Measurements from ENCODE around the gene NNAT.

NNAT gene

DNA sequence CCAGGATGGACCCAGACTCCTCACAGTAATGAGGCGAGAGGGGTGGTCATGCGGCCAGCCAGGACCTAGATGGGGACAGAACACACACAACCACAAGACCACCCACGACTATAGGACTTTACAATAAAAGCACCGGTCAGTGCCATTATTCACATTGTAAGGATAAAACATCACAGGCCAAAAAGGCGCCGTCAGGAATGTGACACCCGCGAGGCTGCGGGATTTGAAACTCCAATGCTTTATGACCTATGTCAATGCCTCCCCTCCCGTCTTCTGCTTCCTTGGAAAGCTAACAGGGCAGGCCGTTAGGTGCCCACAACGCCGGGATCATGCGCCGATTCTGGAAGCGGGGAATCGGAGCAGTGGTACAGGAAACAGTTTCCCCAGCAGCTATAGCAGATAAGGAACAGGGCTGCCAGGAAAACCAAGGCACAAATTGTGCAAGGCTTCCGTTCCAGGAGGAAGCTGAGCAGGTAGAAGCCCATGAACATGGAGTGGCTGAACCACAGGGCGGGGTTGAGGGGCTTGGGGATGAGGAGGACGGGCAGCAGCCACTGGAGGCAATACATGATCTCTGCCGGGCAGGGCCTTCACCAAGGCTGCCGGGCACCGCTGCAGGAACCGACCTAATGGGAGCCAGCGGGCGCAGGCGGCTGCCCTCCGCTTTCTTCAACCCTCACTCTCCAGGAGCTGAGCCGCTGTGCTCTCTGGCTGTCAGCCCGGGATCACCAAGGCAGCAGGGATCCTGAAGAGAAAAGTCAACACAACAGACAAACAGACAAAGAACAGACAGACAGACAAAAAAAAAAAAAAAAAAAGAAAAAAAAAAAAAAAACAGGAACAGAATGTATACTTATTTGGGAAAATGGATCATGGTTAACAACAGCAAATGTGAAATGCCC is 2.2 kb upstream of the NNAT start:
- no peak overlapping the region for H3K4me3 ChIP-seq (ENCODE audit: low read depth, low read length)

DNA sequence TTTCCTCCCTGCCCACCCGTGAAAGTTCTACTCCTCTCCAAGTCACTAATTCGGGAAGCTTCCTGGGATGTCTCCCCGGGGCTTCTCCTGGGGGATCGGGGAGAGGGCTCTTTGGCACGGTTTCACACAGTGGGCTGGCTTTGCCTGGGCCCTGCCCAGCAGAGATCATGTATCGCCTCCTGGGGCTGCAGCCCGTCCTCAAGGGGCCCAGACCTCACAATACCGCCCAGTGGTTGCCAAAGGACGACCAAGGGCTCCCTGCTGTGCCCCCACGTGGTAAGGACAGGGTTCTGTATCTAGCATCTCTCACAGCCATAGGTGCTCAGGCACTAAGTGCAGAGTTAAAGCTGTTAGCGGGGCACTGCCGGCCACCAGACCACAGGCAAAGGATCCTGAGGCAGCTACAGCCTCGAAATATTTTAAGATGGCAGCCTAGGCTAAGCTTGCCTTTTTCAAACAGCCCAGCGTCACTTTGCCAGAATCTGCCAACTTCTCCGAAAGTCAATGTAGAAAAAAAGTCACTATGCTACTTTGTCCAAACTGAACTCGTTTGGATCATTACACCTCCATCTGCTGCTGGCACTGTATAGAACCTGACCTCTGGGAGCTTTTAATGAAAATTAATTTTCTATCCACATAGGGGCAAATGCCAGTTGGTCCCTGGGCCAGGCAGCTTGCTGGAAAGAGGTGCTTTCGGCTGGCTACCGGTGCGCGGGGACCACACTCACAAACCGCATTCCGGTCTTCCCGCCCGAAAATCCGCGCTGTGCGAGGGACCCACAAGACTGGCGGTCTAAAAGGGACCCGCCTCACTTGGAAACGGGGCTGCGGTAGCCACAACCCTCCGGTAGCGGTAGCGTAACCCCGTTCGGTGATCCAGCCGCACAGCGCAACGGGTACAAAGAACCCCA is 1.3 kb upstream of the NNAT start:
- in situ Hi-C loops (cut with HindIII; ENCODE audit: low sequenced_read_pairs): loop anchor here (5.0 to 10.0 kb wide), 2 partner anchors 52 to 235 kb away; partner anchors contain the start of gene MANBAL
- no peak for DNase-seq (ENCODE audit: low read depth)
- TF ChIP-seq, protein P1, sequence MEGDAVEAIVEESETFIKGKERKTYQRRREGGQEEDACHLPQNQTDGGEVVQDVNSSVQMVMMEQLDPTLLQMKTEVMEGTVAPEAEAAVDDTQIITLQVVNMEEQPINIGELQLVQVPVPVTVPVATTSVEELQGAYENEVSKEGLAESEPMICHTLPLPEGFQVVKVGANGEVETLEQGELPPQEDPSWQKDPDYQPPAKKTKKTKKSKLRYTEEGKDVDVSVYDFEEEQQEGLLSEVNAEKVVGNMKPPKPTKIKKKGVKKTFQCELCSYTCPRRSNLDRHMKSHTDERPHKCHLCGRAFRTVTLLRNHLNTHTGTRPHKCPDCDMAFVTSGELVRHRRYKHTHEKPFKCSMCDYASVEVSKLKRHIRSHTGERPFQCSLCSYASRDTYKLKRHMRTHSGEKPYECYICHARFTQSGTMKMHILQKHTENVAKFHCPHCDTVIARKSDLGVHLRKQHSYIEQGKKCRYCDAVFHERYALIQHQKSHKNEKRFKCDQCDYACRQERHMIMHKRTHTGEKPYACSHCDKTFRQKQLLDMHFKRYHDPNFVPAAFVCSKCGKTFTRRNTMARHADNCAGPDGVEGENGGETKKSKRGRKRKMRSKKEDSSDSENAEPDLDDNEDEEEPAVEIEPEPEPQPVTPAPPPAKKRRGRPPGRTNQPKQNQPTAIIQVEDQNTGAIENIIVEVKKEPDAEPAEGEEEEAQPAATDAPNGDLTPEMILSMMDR (IDR thresholded peaks at IDR 0.05; ENCODE audit: low read depth, low read length, missing control alignments): no peak
- peak overlapping the region; percentile 49 for H3K4me3 ChIP-seq (ENCODE audit: low read depth, low read length)

More for the DNA sequence above, 2.2 kb upstream of the NNAT start:
- in situ Hi-C loops (cut with HindIII; ENCODE audit: low sequenced_read_pairs): loop anchor here (5.0 to 10.0 kb wide), 2 partner anchors 52 to 234 kb away; partner anchors contain the start of gene MANBAL
- TF ChIP-seq, protein P1 (IDR thresholded peaks at IDR 0.05; ENCODE audit: low read depth, low read length, missing control alignments): no peak
- no peak for DNase-seq (ENCODE audit: low read depth)

DNA sequence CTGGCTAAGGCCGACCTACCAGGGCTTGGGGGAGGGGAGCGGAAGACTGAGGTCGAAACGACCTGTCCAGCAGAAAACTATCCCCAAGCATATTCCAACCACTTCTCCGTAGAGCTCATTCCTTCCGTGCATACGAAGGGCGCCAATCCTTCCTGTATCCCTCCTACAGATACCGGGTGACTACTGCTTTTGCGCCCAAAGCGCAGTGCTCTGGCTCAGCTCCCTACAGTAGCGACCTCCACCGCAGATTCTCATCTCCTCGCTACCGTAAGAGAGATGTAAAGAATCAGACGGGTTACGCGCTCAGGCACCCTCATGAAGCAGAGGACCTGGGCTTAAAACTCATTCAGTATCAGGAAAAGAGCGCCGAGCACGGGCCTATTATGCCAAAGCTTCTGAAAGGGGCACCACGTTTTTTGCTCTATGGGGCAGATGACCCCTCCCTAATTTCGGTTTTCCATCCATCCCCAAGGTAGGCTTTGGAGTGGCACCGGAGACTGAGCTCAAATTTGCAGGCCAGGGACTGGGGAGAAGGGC is 563 bp upstream of the NNAT start:
- H3K4me3 ChIP-seq (ENCODE audit: low read depth, low read length): peak overlapping the region; percentile 49
- no peak for DNase-seq (ENCODE audit: low read depth)
- TF ChIP-seq, protein P1 (IDR thresholded peaks at IDR 0.05; ENCODE audit: low read depth, low read length, missing control alignments): no peak
- in situ Hi-C loops (cut with HindIII; ENCODE audit: low sequenced_read_pairs): no loop called here

DNA sequence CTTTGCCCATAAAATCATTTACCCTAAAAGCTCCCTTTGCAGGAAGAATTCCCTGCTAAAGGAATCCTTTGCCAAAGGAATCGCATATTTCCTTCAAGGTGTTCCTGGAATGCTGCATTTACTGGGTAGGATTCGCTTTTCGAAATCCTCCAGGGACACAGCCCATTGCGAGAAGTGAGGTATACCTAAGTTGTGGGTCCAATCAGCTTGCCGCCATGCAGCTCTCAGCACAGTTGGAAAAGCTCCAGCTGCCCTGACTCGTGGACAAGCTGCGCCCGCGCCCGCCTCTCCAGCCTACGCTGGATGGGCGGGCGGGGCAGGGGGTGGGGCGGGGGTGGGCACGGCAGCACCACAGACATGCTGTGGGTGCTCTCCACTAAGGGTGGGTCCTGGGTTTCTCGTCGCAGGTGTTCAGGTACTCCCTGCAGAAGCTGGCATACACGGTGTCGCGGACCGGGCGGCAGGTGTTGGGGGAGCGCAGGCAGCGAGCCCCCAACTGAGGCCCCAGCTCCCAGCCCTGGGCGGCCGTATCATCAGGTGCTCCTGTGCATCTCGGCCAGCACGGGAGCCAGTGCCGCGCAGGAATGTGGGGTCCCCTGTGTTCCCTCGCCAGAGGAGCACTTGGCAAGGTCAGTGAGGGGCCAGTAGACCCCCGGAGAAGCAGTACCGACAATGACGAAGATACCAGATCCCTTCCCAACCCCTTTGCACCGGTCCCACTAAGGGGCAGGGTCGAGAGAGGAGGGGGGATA is 1.4 kb downstream of the NNAT start:
- TF ChIP-seq, protein P1 (IDR thresholded peaks at IDR 0.05; ENCODE audit: low read depth, low read length, missing control alignments): no peak
- peak overlapping the region; percentile 49 for H3K4me3 ChIP-seq (ENCODE audit: low read depth, low read length)
- in situ Hi-C loops (cut with HindIII; ENCODE audit: low sequenced_read_pairs): no loop called here
- DNase-seq (ENCODE audit: low read depth): no peak

DNA sequence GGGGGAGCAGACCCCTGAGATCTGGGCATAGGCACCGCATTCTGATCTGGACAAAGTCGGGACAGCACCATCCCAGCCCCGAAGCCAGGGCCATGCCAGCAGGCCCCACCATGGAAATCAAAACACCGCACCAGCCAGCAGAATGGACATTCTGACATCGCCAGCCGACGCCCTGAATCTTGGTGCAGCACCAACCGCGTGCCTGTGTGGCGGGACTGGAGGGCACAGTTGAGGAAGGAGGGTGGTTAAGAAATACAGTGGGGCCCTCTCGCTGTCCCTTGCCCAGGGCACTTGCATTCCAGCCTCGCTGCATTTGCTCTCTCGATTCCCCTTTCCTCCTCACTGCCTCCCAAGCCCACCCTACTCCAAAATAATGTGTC is 2.0 kb downstream of the NNAT start:
- no peak overlapping the region for H3K4me3 ChIP-seq (ENCODE audit: low read depth, low read length)
- TF ChIP-seq, protein P1 (IDR thresholded peaks at IDR 0.05; ENCODE audit: low read depth, low read length, missing control alignments): no peak
- no peak for DNase-seq (ENCODE audit: low read depth)
- in situ Hi-C loops (cut with HindIII; ENCODE audit: low sequenced_read_pairs): no loop called here

All from astrocyte of the cerebellum (primary cell).